Neural crest cell (in vitro differentiated cells): ENCODE data around the gene TENM3. TPM values are rescaled to one million over a fixed set of nuclear protein-coding genes. Genes with fewer than 3 reads are reported as not detected.

Experiments used
- DNase-seq: peaks from one replicate; pipeline ENCODE4 v3.0.0; 2021; ENCODE audit warnings: low read depth, mixed read lengths, low spot score
- H3K27ac Mint-ChIP-seq: one replicate; pipeline ENCODE4 v1.8.0; 2021; ENCODE audit warnings: mild to moderate bottlenecking, mixed read lengths; ENCODE audit not compliant: unreplicated experiment
- H3K27me3 Mint-ChIP-seq: 2 replicates; pipeline ENCODE4 v1.8.0; 2021; ENCODE audit warnings: low read depth, mild to moderate bottlenecking, mixed read lengths
- H3K36me3 Mint-ChIP-seq: 2 replicates; pipeline ENCODE4 v1.8.0; 2021; ENCODE audit warnings: low read depth, mild to moderate bottlenecking, mixed read lengths
- H3K4me1 Mint-ChIP-seq: 2 replicates; pipeline ENCODE4 v1.8.0; 2021; ENCODE audit warnings: mixed read lengths
- H3K4me3 Mint-ChIP-seq: one replicate; pipeline ENCODE4 v1.8.0; 2021; ENCODE audit warnings: mild to moderate bottlenecking, mixed read lengths
- H3K9me3 Mint-ChIP-seq: 2 replicates; pipeline ENCODE4 v1.8.0; 2021; ENCODE audit warnings: mixed read lengths
- total RNA-seq: library from RNA; stranded (reverse); gene quantifications from 2 replicates; pipeline ENCODE4 v1.2.1, GENCODE V29; 2021
- TF ChIP-seq, protein P1 (sequence below): fragments of 200-600 bp; sonication (generic); conservative IDR thresholded peaks from 2 replicates; pipeline ENCODE4 v1.5.0; 2021; ENCODE audit warnings: antibody characterized with exemption, mild to moderate bottlenecking

TENM3 gene
- total RNA-seq, 1 donor from 2014 or later, result 43.9 TPM

DNA sequence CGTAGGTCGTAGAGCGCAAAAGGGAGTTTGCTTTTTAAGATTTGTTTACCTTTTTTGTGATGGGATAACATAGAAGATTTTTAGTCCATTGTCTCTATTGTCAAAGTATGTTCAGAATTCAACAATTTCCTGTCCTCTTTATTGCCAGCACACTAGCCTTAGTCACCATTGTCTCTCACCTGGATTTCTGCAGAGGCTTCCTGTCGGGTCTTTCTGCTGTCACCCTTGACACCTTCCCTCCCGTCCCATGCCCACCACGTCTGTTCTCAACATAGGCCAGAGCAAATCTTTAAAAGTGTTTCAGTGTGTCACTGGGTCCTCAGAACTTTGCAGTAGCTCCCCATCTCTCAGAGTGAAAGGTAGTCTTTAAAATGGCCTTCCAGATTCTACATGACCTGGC is 323.9 kb downstream of the TENM3 start:
- TF ChIP-seq, protein P1, sequence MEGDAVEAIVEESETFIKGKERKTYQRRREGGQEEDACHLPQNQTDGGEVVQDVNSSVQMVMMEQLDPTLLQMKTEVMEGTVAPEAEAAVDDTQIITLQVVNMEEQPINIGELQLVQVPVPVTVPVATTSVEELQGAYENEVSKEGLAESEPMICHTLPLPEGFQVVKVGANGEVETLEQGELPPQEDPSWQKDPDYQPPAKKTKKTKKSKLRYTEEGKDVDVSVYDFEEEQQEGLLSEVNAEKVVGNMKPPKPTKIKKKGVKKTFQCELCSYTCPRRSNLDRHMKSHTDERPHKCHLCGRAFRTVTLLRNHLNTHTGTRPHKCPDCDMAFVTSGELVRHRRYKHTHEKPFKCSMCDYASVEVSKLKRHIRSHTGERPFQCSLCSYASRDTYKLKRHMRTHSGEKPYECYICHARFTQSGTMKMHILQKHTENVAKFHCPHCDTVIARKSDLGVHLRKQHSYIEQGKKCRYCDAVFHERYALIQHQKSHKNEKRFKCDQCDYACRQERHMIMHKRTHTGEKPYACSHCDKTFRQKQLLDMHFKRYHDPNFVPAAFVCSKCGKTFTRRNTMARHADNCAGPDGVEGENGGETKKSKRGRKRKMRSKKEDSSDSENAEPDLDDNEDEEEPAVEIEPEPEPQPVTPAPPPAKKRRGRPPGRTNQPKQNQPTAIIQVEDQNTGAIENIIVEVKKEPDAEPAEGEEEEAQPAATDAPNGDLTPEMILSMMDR, result no peak
- Mint-ChIP-seq H3K4me3 (no peak overlapping the region), H3K27ac (no peak overlapping the region), H3K9me3 (no peaks in the 10 kb centered on the region), H3K27me3 (no peaks in the 10 kb centered on the region), H3K36me3 (peaks cover 6% of the 10 kb centered on the region), H3K4me1 (peaks cover 39% of the 10 kb centered on the region)
- DNase-seq, result no peak

DNA sequence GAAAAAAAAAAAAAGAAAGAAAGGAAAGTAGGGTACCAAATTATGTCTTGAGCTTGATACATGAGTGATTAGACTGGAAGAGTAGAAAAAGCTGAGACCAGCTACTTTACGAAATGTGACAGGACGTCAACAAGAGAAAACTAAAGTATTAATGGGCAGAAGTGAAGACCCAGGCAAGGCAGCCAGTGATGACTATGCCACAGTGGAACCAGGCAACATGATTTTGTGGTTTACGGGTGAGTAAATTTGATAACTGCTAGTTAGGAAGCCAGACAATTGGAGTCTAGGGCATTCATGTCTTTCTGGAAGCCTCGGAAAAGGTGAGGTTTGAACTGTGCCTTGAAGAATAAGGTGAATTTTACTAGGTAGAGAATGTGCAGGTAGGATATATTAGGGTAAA is 326.4 kb downstream of the TENM3 start:
- H3K9me3 Mint-ChIP-seq, result no peaks in the 10 kb centered on the region
- DNase-seq, result no peak
- TF ChIP-seq, protein P1, result no peak
- no peak overlapping the region for H3K4me3 Mint-ChIP-seq
- no peaks in the 10 kb centered on the region for H3K27me3 Mint-ChIP-seq
- H3K36me3 Mint-ChIP-seq, result peaks cover 6% of the 10 kb centered on the region
- H3K27ac Mint-ChIP-seq, result no peak overlapping the region
- peaks cover 33% of the 10 kb centered on the region for H3K4me1 Mint-ChIP-seq

DNA sequence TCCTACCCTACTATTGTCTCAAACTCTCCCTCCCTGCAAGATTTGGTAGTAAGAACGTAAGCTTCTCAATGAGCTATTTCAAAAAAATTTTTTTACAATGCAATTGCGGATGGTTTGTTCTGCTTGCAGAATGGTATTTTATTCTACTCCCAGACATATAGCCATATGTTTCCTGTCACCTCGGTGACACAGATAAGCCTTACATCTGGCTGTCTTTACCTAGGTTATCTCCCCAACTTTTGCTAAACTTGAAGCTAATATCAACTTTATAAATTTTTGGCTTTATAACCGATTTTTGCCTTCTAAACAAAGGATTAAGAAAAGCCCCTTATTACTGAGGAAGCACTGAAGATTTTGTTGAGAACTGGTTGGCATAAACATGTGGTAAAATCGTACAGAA is 331.5 kb downstream of the TENM3 start:
- TF ChIP-seq, protein P1, result no peak
- Mint-ChIP-seq H3K4me1 (peaks cover 34% of the 10 kb centered on the region), H3K27ac (peak overlapping the region; percentile 91), H3K27me3 (no peaks in the 10 kb centered on the region), H3K36me3 (no peaks in the 10 kb centered on the region), H3K4me3 (peak overlapping the region; percentile 63), H3K9me3 (no peaks in the 10 kb centered on the region)
- DNase-seq, result no peak

DNA sequence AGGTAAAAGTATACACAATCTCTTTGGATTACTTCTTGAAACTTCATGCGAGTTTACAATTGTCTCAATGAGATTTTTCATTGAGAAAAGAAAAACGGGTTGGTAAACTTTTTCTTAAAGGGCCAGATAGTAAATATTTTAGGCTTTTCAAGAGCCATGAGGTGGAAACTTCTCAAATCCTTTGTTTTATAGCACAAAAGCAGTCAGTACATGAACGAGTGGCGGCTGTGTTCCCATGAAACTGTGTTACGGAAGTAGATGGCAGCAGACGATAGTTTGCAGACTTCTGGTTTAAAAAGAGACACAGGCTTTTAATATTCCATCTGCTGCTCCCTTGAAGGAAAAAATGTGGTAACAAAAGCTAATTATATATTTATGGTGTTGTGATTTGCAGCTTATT is 332.0 kb downstream of the TENM3 start:
- no peaks in the 10 kb centered on the region for H3K9me3 Mint-ChIP-seq
- no peak for DNase-seq
- H3K36me3 Mint-ChIP-seq, result no peaks in the 10 kb centered on the region
- H3K27ac Mint-ChIP-seq, result peak overlapping the region; percentile 91
- H3K4me1 Mint-ChIP-seq, result peaks cover 34% of the 10 kb centered on the region
- TF ChIP-seq, protein P1, result no peak
- no peaks in the 10 kb centered on the region for H3K27me3 Mint-ChIP-seq
- H3K4me3 Mint-ChIP-seq, result peak overlapping the region; percentile 63

DNA sequence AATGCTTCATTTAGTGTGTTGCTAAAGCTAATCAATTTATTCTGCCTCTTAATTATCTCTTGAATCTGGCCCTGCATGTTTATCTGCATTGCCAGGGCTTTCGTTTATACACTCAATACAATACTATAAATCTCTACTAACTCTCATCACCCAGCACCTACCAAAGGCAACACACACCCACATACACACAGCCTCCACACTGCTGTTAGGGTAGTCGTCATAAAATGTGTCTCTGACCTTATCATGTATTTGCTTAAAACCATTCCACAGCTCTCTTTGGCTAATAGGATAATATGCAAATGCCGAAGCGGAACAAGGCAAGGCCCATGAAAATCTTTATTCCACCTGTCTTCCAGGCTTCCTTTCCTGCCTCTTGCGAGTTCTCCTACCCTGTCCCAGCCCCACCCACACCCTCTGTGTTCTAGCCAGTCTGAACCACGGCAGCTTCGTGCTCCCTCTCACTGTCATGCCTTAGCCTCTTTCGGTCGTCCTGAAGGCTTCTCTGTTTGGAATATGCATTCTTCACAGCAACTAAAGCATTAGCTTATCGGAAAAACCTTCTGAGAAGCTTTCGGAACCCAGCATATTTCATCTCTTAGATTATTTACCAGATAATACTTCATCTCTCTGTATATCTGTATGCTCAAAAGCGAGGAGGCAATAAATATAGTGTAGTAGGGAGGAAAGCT is 333.5 kb downstream of the TENM3 start:
- no peaks in the 10 kb centered on the region for H3K9me3 Mint-ChIP-seq
- TF ChIP-seq, protein P1, result no peak
- H3K36me3 Mint-ChIP-seq, result no peaks in the 10 kb centered on the region
- H3K4me3 Mint-ChIP-seq, result peak overlapping the region; percentile 22
- H3K27me3 Mint-ChIP-seq, result no peaks in the 10 kb centered on the region
- H3K4me1 Mint-ChIP-seq, result peaks cover 35% of the 10 kb centered on the region
- H3K27ac Mint-ChIP-seq, result peak overlapping the region; percentile 1
- no peak for DNase-seq
